MM.1S (cell line): ENCODE results near the gene OLFML2B.

Experiments
- EZH2 ChIP-seq: fragments of 300-600 bp; sonication (generic); optimal IDR thresholded peaks from 2 replicates; pipeline ENCODE3; 2017; ENCODE audit warnings: low read depth, mild to moderate bottlenecking, antibody characterized with exemption, low read length, mixed read lengths
- EZH2phosphoT487 ChIP-seq: fragments of 300-600 bp; sonication (generic); IDR thresholded peaks from 2 replicates; pipeline ENCODE4 v1.6.1; 2018; ENCODE audit warnings: antibody characterized with exemption, low read length
- TF ChIP-seq, protein P1 (sequence below): fragments of 300-600 bp; sonication (generic); IDR thresholded peaks from 2 replicates; pipeline ENCODE4 v1.5.1; 2016; ENCODE audit warnings: antibody characterized with exemption, low read length, mixed read lengths

DNA sequence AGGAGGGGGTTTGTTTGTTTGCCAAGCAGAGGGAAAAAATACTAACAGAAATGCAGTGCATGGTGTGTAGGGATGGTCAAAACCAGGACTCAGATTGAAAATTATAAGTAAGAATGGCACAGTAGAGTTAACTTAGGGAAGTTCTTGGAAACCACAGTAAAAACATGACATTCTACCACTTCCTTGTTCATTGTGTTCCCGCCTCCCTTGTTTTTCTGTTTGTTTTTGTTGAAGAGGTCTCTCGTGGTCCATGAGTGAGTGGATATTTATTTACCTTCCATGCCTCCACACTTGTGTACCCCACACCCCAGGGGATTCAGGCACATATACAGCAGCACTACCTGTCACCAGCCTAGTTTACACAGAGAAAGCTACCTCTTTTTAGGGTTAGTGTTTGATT lies 69.6 kb downstream of the OLFML2B start:
- TF ChIP-seq, protein P1, sequence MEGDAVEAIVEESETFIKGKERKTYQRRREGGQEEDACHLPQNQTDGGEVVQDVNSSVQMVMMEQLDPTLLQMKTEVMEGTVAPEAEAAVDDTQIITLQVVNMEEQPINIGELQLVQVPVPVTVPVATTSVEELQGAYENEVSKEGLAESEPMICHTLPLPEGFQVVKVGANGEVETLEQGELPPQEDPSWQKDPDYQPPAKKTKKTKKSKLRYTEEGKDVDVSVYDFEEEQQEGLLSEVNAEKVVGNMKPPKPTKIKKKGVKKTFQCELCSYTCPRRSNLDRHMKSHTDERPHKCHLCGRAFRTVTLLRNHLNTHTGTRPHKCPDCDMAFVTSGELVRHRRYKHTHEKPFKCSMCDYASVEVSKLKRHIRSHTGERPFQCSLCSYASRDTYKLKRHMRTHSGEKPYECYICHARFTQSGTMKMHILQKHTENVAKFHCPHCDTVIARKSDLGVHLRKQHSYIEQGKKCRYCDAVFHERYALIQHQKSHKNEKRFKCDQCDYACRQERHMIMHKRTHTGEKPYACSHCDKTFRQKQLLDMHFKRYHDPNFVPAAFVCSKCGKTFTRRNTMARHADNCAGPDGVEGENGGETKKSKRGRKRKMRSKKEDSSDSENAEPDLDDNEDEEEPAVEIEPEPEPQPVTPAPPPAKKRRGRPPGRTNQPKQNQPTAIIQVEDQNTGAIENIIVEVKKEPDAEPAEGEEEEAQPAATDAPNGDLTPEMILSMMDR: no peak
- TF ChIP-seq EZH2phosphoT487 (no peak), EZH2 (no peak)
